SK-N-SH treated with all-trans-retinoic acid at 6 μM for 48 hours (cell line): ENCODE measurements around the gene CGB3.

Experiments used
- ATAC-seq: fragments of 200-7000 bp; cut with Tn5 transposase; 3 replicates; pipeline ENCODE4 v1.9.1; 2020; ENCODE audit warnings: mild to moderate bottlenecking, moderate library complexity
- ARNTL ChIP-seq: fragments of 450-650 bp; formaldehyde crosslinking; IDR thresholded peaks from 2 replicates; pipeline ENCODE4 v1.5.0; 2020; ENCODE audit warnings: low read depth, mild to moderate bottlenecking, moderate library complexity, borderline replicate concordance
- BACH2 ChIP-seq: fragments of 250-450 bp; sonication (Bioruptor Pico); IDR thresholded peaks from 2 replicates; pipeline ENCODE4 v1.9.0; 2021; ENCODE audit warnings: mild to moderate bottlenecking, borderline replicate concordance
- CSDC2 ChIP-seq: fragments of 250-450 bp; sonication (Bioruptor Pico); IDR thresholded peaks from 2 replicates; pipeline ENCODE4 v1.5.0; 2020; ENCODE audit warnings: mild to moderate bottlenecking, moderate library complexity
- ESRRG ChIP-seq: fragments of 250-450 bp; sonication (Bioruptor Pico); IDR thresholded peaks from 2 replicates; pipeline ENCODE4 v1.6.1; 2021; ENCODE audit warnings: mild to moderate bottlenecking
- ISL1 ChIP-seq: fragments of 250-450 bp; sonication (Bioruptor Pico); IDR thresholded peaks from 2 replicates; pipeline ENCODE4 v2.1.2; 2022; ENCODE audit warnings: mild to moderate bottlenecking, moderate library complexity
- OSR1 ChIP-seq: fragments of 250-450 bp; sonication (Bioruptor Pico); IDR thresholded peaks from 2 replicates; pipeline ENCODE4 v1.8.0; 2022; ENCODE audit warnings: moderate library complexity, mild to moderate bottlenecking, inconsistent platforms
- PPARA ChIP-seq: fragments of 250-450 bp; sonication (Bioruptor Pico); IDR thresholded peaks from 2 replicates; pipeline ENCODE4 v1.5.0; 2020; ENCODE audit warnings: mild to moderate bottlenecking, borderline replicate concordance
- RARB ChIP-seq: fragments of 250-450 bp; sonication (Bioruptor Pico); IDR thresholded peaks from 2 replicates; pipeline ENCODE4 v1.8.0; 2021; ENCODE audit warnings: mild to moderate bottlenecking, moderate library complexity
- SNAI2 ChIP-seq: fragments of 250-450 bp; sonication (Bioruptor Pico); IDR thresholded peaks from 2 replicates; pipeline ENCODE4 v1.5.0; 2020; ENCODE audit warnings: mild to moderate bottlenecking, moderate library complexity
- TCF4 ChIP-seq: fragments of 250-450 bp; sonication (Bioruptor Pico); IDR thresholded peaks from 2 replicates; pipeline ENCODE4 v1.8.0; 2021; ENCODE audit warnings: mild to moderate bottlenecking, moderate library complexity, borderline replicate concordance
- ZC3H10 ChIP-seq: fragments of 250-450 bp; sonication (Bioruptor Pico); IDR thresholded peaks from 2 replicates; pipeline ENCODE4 v1.5.1; 2021; ENCODE audit warnings: mild to moderate bottlenecking, moderate library complexity
- ZFP3 ChIP-seq: fragments of 250-450 bp; sonication (Bioruptor Pico); IDR thresholded peaks from 2 replicates; pipeline ENCODE4 v1.5.0; 2020; ENCODE audit warnings: mild to moderate bottlenecking, moderate library complexity
- ZFP30 ChIP-seq: fragments of 450-650 bp; formaldehyde crosslinking; IDR thresholded peaks from 2 replicates; pipeline ENCODE4 v1.5.0; 2022; ENCODE audit warnings: mild to moderate bottlenecking, moderate library complexity
- ZNF565 ChIP-seq: fragments of 450-650 bp; formaldehyde crosslinking; conservative IDR thresholded peaks from 2 replicates; pipeline ENCODE4 v1.5.0; 2020; ENCODE audit warnings: low read depth, mild to moderate bottlenecking, moderate library complexity
- ZNF8 ChIP-seq: fragments of 450-650 bp; formaldehyde crosslinking; IDR thresholded peaks from 2 replicates; pipeline ENCODE4 v1.5.0; 2020; ENCODE audit warnings: mild to moderate bottlenecking, moderate library complexity
- TF ChIP-seq, protein P1 (sequence below): fragments of 250-450 bp; sonication (Bioruptor Pico); IDR thresholded peaks from 2 replicates; pipeline ENCODE4 v1.5.1; 2020; ENCODE audit warnings: low read depth, mild to moderate bottlenecking, moderate library complexity
- TF ChIP-seq, protein P2 (sequence below): fragments of 250-450 bp; sonication (Bioruptor Pico); IDR thresholded peaks from 2 replicates; pipeline ENCODE4 v1.5.1; 2021; ENCODE audit warnings: mild to moderate bottlenecking, moderate library complexity
- TF ChIP-seq, protein P3 (sequence below): fragments of 250-450 bp; sonication (Bioruptor Pico); IDR thresholded peaks from 2 replicates; pipeline ENCODE4 v1.5.0; 2020; ENCODE audit warnings: mild to moderate bottlenecking, moderate library complexity
- TF ChIP-seq, protein P4 (sequence below): fragments of 250-450 bp; sonication (Bioruptor Pico); IDR thresholded peaks from 2 replicates; pipeline ENCODE4 v1.8.0; 2020; ENCODE audit warnings: mild to moderate bottlenecking, moderate library complexity, borderline replicate concordance
- TF ChIP-seq, protein P5 (sequence below): fragments of 250-450 bp; sonication (Bioruptor Pico); IDR thresholded peaks from 2 replicates; pipeline ENCODE4 v1.8.0; 2021; ENCODE audit warnings: low read depth, mild to moderate bottlenecking, moderate library complexity, borderline replicate concordance

The CGB3 gene

DNA sequence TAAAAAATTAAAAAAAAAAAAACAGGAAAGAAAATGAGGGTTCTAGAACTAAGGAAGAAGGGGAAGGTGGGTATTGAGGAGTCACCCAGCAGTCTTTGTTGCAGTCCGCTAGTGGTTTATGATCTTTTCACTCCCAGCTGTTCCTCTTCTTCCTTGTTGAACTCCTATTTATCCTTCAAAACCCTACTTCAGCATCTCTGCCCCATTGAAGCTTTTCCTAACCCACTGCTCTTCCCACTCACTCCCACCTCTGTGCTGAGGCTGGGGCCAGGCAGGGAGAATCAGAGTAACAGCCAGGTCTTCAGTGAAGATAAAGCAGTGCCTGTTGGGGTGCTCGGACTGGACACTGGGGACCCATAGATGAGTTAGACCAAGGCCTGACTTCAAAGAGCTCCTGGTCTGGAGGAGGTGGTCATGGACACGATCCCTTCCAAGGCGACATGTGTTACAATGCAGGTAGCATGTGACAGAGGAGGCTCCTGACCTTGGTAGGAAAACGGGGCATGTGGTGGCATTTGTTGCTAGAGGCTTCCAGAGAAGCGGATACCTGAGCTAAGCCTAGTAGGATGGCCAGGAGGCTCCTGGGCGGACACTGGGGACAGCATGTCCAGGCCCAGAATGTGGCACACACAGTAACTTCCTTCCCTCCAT, 19.0 kb downstream of the CGB3 start:
- no peak for ATAC-seq
- TF ChIP-seq, protein P1, sequence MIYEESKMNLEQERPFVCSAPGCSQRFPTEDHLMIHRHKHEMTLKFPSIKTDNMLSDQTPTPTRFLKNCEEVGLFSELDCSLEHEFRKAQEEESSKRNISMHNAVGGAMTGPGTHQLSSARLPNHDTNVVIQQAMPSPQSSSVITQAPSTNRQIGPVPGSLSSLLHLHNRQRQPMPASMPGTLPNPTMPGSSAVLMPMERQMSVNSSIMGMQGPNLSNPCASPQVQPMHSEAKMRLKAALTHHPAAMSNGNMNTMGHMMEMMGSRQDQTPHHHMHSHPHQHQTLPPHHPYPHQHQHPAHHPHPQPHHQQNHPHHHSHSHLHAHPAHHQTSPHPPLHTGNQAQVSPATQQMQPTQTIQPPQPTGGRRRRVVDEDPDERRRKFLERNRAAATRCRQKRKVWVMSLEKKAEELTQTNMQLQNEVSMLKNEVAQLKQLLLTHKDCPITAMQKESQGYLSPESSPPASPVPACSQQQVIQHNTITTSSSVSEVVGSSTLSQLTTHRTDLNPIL (CRISPR knock-in tag) = no peak
- peak; percentile 97 for TF ChIP-seq ZFP3

DNA sequence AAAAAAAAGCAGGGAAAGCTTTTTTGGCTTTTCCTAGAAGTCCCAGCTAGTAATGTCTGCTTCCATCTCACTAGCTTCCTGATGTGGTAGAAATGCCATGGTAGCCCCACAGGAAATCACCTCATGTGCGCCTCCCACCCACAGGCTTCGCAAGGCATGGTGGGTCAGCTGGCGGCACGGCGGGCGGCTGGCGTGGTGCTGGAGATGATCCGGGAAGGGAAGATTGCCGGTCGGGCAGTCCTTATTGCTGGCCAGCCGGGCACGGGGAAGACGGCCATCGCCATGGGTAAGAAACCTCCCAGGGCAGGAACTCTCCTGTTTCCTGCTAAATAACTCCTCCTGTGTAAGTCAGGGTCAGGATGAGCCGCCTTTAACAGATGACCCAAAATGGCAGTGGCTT, 20.0 kb downstream of the CGB3 start:
- no peak for ATAC-seq
- TF ChIP-seq, protein P1 (CRISPR knock-in tag) = no peak
- TF ChIP-seq ISL1 (CRISPR knock-in tag) (no peak), OSR1 (CRISPR knock-in tag) (no peak), TCF4 (no peak), ZNF8 (CRISPR knock-in tag) (no peak), ZFP3 (no peak), ZC3H10 (CRISPR knock-in tag) (no peak), CSDC2 (no peak), ARNTL (CRISPR knock-in tag) (no peak), ESRRG (CRISPR knock-in tag) (no peak), ZNF565 (CRISPR knock-in tag) (no peak), PPARA (no peak), ZFP30 (CRISPR knock-in tag) (no peak), SNAI2 (no peak), BACH2 (CRISPR knock-in tag) (no peak), RARB (no peak)
- TF ChIP-seq, protein P2, sequence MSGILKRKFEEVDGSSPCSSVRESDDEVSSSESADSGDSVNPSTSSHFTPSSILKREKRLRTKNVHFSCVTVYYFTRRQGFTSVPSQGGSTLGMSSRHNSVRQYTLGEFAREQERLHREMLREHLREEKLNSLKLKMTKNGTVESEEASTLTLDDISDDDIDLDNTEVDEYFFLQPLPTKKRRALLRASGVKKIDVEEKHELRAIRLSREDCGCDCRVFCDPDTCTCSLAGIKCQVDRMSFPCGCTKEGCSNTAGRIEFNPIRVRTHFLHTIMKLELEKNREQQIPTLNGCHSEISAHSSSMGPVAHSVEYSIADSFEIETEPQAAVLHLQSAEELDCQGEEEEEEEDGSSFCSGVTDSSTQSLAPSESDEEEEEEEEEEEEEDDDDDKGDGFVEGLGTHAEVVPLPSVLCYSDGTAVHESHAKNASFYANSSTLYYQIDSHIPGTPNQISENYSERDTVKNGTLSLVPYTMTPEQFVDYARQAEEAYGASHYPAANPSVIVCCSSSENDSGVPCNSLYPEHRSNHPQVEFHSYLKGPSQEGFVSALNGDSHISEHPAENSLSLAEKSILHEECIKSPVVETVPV (CRISPR knock-in tag) = no peak
- TF ChIP-seq, protein P3, sequence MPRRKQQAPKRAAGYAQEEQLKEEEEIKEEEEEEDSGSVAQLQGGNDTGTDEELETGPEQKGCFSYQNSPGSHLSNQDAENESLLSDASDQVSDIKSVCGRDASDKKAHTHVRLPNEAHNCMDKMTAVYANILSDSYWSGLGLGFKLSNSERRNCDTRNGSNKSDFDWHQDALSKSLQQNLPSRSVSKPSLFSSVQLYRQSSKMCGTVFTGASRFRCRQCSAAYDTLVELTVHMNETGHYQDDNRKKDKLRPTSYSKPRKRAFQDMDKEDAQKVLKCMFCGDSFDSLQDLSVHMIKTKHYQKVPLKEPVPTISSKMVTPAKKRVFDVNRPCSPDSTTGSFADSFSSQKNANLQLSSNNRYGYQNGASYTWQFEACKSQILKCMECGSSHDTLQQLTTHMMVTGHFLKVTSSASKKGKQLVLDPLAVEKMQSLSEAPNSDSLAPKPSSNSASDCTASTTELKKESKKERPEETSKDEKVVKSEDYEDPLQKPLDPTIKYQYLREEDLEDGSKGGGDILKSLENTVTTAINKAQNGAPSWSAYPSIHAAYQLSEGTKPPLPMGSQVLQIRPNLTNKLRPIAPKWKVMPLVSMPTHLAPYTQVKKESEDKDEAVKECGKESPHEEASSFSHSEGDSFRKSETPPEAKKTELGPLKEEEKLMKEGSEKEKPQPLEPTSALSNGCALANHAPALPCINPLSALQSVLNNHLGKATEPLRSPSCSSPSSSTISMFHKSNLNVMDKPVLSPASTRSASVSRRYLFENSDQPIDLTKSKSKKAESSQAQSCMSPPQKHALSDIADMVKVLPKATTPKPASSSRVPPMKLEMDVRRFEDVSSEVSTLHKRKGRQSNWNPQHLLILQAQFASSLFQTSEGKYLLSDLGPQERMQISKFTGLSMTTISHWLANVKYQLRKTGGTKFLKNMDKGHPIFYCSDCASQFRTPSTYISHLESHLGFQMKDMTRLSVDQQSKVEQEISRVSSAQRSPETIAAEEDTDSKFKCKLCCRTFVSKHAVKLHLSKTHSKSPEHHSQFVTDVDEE (CRISPR knock-in tag) = no peak
- TF ChIP-seq, protein P4, sequence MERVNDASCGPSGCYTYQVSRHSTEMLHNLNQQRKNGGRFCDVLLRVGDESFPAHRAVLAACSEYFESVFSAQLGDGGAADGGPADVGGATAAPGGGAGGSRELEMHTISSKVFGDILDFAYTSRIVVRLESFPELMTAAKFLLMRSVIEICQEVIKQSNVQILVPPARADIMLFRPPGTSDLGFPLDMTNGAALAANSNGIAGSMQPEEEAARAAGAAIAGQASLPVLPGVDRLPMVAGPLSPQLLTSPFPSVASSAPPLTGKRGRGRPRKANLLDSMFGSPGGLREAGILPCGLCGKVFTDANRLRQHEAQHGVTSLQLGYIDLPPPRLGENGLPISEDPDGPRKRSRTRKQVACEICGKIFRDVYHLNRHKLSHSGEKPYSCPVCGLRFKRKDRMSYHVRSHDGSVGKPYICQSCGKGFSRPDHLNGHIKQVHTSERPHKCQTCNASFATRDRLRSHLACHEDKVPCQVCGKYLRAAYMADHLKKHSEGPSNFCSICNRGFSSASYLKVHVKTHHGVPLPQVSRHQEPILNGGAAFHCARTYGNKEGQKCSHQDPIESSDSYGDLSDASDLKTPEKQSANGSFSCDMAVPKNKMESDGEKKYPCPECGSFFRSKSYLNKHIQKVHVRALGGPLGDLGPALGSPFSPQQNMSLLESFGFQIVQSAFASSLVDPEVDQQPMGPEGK (CRISPR knock-in tag) = no peak
- TF ChIP-seq, protein P5, sequence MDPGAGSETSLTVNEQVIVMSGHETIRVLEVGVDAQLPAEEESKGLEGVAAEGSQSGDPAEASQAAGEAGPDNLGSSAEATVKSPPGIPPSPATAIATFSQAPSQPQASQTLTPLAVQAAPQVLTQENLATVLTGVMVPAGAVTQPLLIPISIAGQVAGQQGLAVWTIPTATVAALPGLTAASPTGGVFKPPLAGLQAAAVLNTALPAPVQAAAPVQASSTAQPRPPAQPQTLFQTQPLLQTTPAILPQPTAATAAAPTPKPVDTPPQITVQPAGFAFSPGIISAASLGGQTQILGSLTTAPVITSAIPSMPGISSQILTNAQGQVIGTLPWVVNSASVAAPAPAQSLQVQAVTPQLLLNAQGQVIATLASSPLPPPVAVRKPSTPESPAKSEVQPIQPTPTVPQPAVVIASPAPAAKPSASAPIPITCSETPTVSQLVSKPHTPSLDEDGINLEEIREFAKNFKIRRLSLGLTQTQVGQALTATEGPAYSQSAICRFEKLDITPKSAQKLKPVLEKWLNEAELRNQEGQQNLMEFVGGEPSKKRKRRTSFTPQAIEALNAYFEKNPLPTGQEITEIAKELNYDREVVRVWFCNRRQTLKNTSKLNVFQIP (CRISPR knock-in tag) = no peak
- TF ChIP-seq, all 23 proteins: peak for 0
